NCI-H2081 (cell line): ENCODE data around the gene HDC.

Source experiments
- DNase-seq, 2 experiments: peaks; one replicate each; lab custom pipeline; 2025; lab: John Stamatoyannopoulos, UW

Gene HDC, protein sequence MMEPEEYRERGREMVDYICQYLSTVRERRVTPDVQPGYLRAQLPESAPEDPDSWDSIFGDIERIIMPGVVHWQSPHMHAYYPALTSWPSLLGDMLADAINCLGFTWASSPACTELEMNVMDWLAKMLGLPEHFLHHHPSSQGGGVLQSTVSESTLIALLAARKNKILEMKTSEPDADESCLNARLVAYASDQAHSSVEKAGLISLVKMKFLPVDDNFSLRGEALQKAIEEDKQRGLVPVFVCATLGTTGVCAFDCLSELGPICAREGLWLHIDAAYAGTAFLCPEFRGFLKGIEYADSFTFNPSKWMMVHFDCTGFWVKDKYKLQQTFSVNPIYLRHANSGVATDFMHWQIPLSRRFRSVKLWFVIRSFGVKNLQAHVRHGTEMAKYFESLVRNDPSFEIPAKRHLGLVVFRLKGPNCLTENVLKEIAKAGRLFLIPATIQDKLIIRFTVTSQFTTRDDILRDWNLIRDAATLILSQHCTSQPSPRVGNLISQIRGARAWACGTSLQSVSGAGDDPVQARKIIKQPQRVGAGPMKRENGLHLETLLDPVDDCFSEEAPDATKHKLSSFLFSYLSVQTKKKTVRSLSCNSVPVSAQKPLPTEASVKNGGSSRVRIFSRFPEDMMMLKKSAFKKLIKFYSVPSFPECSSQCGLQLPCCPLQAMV

DNA sequence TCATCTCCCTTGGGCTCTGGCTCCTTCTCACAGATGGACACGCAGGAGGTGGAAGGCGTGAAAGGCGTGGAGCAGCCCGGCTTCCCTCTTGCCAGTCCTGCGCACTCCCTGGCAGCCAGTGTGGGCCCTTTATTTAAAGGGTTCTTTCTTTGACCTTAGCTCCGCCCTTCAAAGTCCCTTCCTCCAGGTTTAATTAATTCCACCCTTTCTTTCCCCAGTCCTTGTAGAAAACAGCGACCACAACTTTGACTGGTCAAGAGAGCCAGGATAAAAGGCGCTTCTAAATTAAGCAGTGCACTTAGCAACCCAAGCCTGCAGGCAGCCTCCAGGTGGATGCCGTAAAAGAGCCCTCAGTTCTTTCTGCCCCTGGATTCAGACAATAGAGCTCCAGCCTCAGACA, at the start of gene HDC:
TSS of gene HDC (minus strand) at position 107 of the 400 bp plus-strand sequence. CDS start at position 4, 103 bp downstream.
- DNase-seq = no peak

DNA sequence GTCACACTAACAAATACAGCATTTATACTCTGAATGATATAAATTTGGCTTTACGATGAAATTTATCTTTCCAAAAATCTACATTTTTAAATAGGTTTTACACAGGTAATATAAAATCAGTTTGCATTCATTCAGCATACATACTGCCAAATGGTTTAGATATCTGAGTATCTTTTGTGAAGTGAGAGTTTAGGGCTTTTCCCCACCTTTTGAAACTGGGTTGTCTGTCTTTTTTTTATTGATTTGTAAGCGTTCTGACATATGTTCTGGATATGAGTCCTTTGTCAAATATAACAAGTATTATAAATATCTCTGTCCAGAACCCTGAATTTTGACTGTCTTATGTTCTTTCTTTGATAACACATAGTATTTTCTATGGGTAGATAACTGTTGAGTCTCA, 47.1 kb upstream of the HDC start:
- DNase-seq = no peak

DNA sequence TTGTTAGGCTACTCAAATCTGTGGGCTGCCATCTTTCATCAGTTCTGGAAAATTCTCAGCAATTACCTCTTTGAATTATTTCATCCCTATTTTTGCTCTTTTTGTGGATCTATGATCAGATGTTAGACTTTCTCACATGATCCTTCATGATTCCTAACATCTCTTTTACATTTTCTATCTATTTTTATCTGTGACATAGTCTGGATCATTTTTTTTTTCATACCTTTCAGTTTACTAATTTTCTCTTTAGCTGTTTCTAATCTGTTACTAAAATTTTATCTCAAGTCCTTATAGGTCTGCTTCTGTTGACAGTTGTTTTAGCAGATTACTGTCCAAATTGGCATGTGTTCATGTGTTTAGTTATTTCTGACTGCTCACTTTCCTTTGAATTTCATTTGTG, 42.3 kb upstream of the HDC start:
- DNase-seq = no peak

DNA sequence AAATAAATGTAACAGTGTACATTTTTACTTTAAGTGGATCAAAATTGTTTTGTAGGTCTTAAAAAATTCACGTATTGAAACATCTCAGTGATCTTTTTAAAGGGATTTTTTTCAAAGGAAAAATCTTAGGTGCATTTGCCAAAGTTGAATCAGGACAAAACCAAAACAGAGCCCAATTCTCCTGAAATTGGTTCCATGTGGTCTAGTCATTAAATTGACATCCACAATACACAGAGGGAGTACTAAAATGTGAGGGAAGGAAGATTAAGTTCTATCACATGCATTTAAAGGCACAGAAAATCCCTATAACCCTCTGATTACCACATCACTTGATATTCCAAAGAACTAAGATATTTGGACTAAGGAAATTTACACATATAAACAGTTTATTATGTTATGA, 39.3 kb upstream of the HDC start:
- DNase-seq = no peak

DNA sequence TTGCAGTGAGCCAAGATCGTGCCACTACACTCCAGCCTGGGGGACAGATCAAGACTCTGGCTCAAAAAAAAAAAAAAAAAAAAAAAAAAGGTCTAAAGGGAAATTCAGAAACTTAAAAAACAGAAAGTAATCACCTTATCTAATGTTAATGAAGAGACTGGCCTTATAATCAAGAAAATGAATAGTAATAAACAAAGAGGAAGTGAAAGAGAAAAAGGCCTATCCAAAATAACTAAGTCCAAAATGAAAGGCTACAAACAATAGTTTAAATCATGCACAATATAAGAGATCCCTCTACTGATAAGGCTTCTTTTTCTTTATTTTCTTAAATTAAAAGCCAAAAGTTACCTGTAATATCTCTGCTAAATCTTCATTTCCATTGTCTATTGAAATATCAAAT, 37.1 kb upstream of the HDC start:
- DNase-seq = no peak

DNA sequence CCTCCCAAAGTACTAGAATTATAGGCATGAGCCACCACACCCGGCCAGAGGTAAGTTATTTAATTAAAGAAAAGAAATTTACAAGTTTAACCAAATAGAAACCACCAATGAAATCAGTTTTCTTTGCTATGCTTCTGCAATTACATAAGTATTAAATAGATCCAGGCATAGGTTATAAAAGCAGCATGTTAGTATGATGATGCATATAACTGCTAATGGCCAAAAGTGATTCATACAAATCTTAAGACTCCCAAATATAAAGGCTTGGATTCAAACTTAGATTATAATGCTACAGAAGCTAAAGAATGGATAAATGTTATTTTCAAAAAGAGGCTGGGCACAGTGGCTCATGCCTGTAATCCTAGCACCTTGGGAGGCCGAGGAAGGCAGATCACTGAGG, 32.8 kb upstream of the HDC start:
- no peak for DNase-seq

DNA sequence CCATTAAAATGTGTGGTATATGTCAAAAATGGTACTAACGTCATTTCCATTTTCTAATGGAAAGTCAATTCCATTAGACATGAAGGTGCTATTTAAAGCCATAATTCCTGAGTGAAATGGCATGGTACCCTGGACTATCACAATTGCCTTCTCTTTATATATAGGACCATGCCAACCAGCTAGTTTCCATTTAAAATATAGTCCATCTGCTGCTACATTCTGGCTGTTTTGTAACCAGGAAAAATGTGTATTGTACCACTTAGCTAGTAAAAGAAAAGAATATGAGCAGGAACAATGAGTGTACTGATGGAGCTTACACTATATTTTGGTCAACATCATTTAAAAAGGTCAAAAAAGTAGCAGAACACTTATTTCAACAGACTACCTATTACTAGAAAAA, 30.4 kb upstream of the HDC start:
- no peak for DNase-seq

DNA sequence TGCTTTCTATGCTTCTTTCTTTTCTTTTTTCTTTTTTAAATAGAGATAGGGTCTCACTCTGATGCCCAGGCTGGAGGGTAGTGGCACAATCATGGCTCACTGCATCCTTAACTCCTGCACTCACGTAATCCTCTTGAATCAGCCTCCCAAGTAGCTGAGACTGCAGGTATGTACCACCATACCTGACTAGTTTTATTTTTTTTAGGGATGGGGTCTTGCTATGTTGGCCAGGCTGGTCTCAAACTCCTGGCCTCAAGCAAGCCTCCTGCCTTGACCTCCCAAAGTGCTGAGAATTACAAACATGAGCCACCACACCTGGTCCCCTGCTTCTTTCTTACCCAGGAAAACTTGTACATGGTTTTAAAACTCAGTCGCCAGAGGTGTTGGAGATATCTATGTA, 24.2 kb upstream of the HDC start:
- DNase-seq = no peak

DNA sequence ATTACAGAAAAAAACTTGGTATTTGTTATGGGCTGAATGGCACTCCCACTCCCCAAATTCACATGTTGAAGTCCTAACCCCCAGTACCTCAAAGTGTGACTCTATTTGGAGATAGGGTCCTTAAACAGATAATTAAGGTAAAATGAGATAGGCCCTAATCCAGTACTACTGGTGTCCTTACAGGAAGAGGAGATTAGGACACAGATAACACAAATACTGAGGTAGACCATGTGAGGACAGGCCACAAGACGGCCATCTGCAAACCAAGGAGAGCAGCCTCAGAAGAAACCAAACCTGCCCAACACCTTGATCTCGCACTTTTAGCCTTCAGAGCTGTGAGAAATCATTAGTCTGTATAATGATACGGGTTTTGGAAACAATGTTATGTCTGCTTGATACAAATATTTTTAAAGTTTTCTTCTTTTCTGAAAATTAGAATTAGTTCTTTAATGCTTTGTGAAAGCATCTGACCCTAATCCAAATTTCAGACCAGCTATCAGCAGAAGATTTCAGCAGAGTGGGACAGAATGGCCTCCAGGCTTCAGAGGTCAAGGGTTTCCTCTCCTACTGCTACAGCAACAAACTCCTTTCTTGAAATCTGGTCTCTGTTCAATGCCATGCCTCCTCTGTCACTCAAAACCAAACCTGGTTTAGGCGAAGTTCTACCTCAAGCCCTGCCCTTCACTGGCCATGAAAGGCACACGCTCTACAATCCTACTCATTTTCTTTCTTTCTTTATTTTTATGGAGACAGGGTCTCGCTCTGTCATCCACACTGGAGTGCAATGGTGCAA, 22.0 kb upstream of the HDC start:
- DNase-seq = no peak

DNA sequence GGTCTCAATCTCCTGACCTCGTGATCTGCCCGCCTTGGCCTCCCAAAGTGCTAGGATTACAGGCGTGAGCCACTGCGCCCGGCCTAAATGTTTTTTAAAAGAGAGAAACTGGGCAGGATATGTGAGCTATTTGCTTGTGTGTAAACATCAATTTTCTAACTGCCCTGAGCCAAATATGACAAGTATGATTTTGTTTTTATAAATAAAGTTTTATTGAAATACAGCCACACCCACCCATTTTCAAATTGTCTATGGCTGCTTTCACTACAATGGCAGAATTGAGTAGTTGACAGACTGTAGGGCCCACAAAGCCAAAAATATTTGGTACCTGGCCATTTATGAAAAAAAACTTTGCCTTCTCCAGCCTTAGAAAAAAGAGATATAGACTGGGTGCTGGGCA, 15.9 kb upstream of the HDC start:
- DNase-seq = no peak

DNA sequence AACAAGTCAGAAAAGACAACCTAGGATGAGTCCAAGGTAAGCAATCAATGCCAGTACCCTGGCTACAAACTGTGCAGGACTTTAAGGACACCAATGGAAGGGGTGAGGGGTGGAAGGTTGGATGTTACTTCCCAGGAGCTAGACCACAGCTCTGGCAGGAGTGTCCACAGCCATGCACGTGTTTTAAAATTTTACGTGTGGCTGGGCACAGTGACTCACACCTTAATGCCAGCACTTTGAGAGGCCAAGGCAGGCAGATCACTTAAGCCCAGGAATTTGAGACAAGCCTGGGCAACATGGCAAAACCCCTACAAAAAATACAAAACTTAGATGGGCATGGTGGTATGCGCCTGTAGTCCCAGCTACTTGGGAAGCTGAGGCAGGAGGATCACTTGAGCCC, 14.7 kb upstream of the HDC start:
- no peak for DNase-seq

DNA sequence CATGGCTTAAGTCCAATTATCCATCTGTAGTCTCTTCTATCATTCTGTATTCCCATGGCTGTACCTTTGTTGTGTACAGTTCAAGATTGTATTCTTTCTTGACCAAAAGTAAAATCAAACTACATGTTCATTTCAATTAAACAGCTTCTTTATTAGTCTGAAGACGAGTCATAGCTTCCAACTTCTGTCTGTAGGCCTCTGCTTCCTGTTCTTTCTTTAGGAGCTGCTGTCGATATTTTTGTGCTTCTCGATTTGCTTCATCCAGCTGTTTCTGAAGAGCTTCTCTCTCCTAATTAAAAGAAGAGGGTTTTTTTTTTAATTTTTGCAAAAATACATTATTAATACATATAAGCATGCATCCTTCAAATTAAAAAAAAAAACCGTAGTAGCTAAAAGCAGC, 13.0 kb upstream of the HDC start:
- DNase-seq = no peak

DNA sequence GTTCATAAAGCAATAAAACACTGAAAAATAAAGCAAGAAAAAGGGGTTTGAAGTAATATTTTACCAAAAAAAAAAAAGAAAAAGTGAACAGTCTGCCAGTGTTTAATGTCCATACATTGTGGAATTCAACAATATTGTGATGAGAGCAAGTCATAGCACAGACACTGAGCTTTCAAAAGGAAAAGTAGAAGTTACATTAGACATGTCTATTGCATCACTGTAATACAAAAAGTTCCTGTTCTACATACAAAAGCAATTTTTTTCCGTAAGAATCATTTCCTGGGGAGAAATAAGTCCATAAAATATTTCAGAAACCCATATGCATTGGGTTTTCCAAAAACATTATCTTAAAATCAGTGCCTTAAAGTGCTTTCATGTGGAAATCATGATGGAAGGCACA, 11.8 kb upstream of the HDC start:
- DNase-seq = no peak

DNA sequence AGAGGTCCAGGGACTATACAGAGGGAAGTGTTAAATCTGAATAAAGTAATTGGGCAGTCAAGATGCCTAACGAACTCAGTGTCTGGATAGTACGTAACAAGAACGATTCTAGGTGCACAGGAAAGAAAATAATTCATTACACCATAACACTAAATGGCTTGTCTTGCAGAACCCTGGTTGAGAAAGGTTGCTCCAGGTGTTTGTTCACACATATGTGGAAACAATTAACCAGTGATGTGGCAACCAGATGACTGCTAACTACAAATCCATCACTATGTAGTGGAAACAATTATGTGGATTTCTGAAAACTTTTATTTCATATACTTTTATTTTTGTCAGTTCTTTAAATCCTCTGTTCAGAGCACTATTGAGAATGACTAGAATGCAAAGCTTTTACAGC, 10.4 kb upstream of the HDC start:
- DNase-seq = no peak

DNA sequence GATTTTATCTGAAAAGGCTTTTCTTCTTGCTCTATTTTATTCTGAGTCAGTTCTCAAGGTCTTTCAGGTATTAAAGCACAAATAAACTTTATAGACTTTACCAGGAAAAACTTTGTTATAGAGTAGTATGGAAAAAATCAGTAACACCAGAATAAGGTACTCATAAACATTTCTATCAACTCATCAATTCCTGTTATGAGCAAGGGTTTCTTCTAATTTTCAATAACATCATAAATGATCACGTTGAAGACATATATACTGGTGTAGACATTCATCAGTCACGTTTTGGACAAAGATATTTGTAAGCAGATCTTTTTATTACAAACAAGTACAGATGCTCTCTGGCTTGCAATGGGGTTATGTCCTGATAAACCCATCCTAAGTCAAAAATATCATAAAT, 9.6 kb upstream of the HDC start:
- no peak for DNase-seq

DNA sequence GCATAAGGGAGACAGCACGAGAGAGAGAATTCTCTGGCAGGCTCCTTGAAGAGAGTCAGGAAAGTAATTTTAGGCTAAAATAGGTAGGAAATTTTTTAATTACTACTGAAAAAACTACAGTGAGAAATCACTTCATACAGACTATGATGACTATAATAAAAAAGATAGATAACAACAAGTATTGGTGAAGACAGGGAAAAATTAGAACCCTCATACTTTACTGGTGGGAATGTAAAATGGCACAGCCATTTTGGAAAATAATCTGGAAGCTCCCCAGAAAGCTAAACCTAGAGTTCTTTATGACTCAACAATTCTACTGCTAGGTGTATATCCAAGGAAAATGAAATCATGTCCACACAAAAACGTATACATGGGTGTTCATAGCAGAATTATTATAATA, 2.1 kb upstream of the HDC start:
- DNase-seq = no peak

DNA sequence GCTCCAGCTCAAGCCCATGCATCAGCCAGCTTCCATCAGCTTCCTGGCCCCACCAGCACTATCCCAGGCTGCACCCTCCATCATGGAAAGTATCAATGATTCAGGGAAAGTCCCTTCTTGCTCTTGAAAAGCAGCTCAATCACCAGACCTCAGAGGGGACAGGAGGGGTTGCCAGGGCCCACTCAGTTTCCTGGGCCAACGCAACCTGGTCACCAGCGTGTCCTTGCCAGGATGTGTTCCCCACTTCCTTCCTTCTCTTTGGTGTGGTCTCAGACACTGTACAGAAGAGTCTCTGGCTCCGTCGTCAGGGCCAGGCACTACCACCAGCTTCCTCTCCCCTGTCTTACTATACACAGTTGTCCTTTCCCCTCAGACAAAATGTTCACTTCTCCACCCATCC, 3.0 kb downstream of the HDC start:
- DNase-seq = no peak

DNA sequence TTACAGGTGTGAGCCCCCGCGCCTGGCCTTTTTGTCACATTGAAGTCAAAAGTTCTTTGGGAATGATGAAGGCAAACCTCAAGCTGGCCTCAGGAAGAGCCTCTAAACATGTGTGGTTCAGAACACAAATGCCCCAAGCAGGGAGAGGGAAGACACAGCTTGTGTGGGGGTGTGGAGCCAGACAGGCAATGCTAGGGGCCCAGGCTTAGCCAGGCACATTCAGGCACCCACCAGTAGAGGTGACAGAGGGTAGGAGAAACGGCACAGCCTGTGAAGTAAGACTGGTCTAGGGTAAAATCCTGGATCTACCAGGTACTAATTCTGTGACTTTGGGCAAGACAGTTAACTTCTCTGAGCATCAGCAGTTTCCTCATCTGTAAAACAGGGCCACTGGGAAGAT, 3.5 kb downstream of the HDC start:
- DNase-seq = no peak

DNA sequence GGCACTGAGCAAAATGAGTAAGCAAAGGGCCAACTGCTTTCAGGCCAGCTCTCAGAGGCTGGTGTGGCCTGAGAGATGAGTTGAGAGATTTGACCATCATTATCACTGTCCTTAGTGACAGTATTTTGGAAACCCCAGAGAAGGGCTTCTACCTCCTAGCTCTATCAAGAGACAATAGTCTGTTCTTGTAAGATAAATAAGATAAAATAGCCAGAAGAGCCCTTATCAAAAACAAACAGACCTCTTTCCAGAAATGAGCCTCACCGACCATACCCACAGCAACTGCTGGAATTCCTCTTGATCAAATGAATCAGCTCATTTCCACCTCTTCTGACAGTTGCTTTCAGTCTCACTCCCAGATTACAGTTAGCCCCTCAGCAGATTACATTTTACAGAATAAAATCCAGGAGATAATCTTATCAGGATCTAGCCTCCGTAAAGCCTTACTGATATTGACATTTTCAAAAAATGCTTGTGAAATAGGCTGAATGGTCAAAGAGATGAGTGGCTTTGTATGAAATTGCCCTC, 4.5 kb downstream of the HDC start:
- no peak for DNase-seq

DNA sequence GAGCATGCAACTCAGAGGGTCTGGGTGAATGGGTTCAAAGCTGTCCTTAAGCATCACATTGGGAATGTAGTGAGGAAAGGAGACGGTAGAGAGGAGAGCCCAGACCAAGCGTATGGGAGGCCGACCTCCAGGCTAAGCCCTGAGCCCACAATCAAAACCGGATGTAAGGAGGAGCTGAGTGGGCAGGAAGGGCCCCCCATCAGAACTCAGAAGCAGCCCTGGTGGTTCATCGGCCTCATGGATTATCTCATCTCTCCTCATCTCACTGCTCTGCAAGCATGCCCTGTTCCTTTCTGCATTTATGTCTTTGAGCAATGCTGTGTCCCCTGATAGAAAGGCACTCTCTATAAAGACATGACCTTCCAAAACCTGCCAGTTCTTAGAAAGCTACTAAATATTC, 6.2 kb downstream of the HDC start:
- no peak for DNase-seq

DNA sequence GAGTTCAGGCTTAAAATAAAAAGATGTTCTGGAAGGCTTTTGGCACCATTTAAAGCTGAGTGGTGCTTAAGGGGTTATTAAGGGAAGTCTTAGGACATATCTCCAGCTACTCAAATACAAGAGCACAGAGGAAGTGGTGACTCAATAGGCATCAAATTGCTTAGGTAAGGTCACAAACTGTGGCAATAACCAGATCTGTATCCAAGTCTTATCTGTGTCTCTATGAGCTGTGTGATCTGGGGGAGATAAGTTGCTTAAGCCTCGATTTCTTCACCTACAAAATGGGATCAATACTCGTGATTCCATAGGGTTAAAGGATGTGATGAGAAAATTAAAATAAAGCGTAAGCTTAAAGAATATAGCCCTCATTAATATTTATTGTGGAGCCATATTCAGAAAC, 7.6 kb downstream of the HDC start:
- no peak for DNase-seq

DNA sequence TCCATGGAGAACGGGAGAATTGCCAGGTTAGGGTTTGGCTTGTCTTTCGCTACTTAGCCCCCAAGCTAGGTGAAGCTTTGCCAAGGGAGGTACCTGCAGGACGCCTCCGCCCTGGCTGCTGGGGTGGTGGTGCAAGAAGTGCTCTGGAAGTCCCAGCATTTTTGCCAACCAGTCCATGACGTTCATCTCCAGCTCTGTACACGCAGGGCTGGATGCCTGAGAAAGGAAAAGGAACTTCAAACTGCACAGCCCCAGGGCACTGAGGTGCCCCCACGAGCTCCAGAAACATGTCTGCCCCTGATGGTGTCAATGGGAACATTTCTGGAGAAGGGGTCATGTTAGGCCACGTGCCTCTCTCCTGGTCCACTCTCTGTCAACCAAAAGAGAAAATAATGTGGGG, 8.2 kb downstream of the HDC start:
- DNase-seq = no peak
